ENCODE results near the gene TCF7L2. TPM values are rescaled to one million over a fixed set of nuclear protein-coding genes. Genes with fewer than 3 reads are reported as not detected.

The TCF7L2 gene
- polyA plus RNA-seq, 3 donors: 2.1 to 23.5 (median 6.1) TPM

DNA sequence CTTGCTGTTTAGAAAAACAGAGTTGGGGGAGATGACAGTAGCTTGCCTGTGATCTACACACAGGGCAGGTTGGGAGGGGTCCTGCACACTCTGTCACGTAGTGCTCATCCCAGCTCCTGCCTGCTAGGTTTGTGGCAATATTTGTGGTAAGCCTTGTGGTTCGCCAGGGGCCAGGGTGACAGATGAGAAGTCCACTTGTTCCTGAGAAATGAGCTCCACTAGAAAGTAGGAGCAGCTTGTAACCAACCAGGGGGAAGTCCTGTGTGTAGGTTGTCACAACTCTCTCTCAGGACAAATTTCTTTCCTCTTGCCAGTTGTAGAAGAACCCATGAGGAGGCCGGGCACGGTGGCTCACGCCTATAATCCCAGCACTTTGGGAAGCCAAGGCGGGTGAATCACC is 147.0 kb downstream of the TCF7L2 start:
- peak; percentile 16 to 80 (median 17) for DNase-seq
- H4K20me1 ChIP-seq (ENCODE audit: insufficient read depth, low read length): peaks cover 94% of the 10 kb centered on the region
- H3K27me3 Mint-ChIP-seq (ENCODE audit: low read depth in 3 of 3): peaks cover 39 to 74% (median 54%) of the 10 kb centered on the region in 3 donors
- peaks cover 9 to 19% of the 10 kb centered on the region in 2 donors for H3K9me3 ChIP-seq (replicated peaks in 1 of 2; ENCODE audit: control insufficient read depth in 1 of 2, insufficient read depth in 1 of 2, low read length in 2 of 2)
- peaks cover 47 to 64% of the 10 kb centered on the region in 2 donors for H3K4me1 ChIP-seq (ENCODE audit: control insufficient read depth in 1 of 2, insufficient read depth in 2 of 2, low read length in 2 of 2)
- peaks cover 8 to 39% of the 10 kb centered on the region in 2 donors for H3K27me3 ChIP-seq (ENCODE audit: control insufficient read depth in 2 of 2, insufficient read depth in 2 of 2, low read length in 2 of 2)
- intact Hi-C loops (cut with micrococcal nuclease): loop anchor here (10.0 kb wide), 2 partner anchors 142 to 242 kb away; partner anchors contain the start of gene TCF7L2 (in 1 of the 2)
- WGBS (ENCODE audit: insufficient coverage): 13% methylated on average over 2 of the region's 6 CpGs
- peak overlapping the region in 5 of 7 donors; percentile 12 to 75 (median 51) for H3K27ac Mint-ChIP-seq
- peaks cover 53 to 69% of the 10 kb centered on the region in 2 donors for H3K36me3 Mint-ChIP-seq
- no peaks in the 10 kb centered on the region for H3K79me2 ChIP-seq (ENCODE audit: insufficient read depth, low read length)
- no peak overlapping the region for H3K4me3 ChIP-seq (replicated peaks in 1 of 3; ENCODE audit: low read depth in 2 of 3, low read length in 3 of 3)
- H3K4me1 Mint-ChIP-seq: peaks cover 69% of the 10 kb centered on the region
- no peak overlapping the region for H3K27ac ChIP-seq (ENCODE audit: low read depth in 1 of 2, low read length in 2 of 2)
- H3K9ac ChIP-seq (ENCODE audit: insufficient read depth, low read length, poor library complexity, severe bottlenecking): no peak overlapping the region
- H3K9me3 Mint-ChIP-seq: peaks cover 6 to 26% (median 20%) of the 10 kb centered on the region in 7 donors
- H2AFZ ChIP-seq (ENCODE audit: insufficient read depth, low read depth, low read length, poor library complexity, severe bottlenecking): no peak overlapping the region
- TF ChIP-seq, protein P1, sequence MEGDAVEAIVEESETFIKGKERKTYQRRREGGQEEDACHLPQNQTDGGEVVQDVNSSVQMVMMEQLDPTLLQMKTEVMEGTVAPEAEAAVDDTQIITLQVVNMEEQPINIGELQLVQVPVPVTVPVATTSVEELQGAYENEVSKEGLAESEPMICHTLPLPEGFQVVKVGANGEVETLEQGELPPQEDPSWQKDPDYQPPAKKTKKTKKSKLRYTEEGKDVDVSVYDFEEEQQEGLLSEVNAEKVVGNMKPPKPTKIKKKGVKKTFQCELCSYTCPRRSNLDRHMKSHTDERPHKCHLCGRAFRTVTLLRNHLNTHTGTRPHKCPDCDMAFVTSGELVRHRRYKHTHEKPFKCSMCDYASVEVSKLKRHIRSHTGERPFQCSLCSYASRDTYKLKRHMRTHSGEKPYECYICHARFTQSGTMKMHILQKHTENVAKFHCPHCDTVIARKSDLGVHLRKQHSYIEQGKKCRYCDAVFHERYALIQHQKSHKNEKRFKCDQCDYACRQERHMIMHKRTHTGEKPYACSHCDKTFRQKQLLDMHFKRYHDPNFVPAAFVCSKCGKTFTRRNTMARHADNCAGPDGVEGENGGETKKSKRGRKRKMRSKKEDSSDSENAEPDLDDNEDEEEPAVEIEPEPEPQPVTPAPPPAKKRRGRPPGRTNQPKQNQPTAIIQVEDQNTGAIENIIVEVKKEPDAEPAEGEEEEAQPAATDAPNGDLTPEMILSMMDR (IDR thresholded peaks at IDR 0.05): no peak
- peak overlapping the region in 1 of 2 donors; percentile 70 for H3K4me3 Mint-ChIP-seq
- peaks cover 0 to 4% of the 10 kb centered on the region in 2 donors for H3K36me3 ChIP-seq (replicated peaks in 1 of 2; ENCODE audit: control insufficient read depth in 1 of 2, insufficient read depth in 2 of 2, low read length in 2 of 2)
- H3K4me2 ChIP-seq (replicated peaks; ENCODE audit: extremely low read depth, low read length, poor library complexity, severe bottlenecking): no peak overlapping the region

DNA sequence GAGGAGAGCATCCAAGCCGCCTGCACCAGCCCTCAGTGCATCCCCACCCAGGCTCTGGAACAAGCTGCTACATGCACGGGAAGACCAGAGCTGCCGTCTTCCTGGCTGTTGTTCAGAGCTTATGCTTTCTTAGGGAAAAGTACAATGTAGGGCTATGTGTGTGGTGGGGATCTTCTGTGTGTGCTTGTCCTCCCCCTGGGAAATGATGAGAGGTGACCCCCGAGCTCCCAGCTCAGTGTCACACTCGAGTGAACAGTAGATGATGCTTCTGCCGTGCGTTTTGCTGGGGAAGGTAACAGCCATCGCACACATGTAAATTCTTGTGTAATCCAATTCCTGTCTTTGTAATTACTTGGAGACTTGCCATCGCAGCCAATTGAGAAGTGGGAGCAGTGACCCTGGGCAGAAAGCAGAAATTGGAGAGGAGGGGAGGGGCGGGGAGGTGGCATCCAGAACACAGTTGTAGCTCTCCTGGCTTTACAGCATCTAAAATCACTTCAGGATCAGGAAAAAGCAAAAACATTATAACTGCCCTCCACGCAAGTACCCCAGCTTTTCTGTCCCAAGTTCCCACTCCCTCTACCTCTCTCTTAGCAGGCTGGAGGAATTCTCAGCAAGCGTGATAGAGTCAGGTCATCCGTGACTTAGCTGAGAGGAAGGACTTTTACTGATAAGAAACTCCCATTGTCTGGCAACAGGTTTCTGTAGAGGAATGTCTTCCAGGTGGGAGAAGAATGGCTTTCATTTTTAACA is 149.6 kb downstream of the TCF7L2 start:
- Mint-ChIP-seq H3K36me3 (peaks cover 49 to 61% of the 10 kb centered on the region in 2 donors), H3K9me3 (peaks cover 0 to 7% (median 0%) of the 10 kb centered on the region in 7 donors), H3K27ac (peak overlapping the region in 6 of 7 donors; percentile 15 to 83 (median 58)), H3K4me1 (peaks cover 59% of the 10 kb centered on the region), H3K4me3 (peak overlapping the region; percentile 25 to 79), H3K27me3 (ENCODE audit: low read depth in 3 of 3) (peaks cover 35 to 57% (median 48%) of the 10 kb centered on the region in 3 donors)
- H3K4me2 ChIP-seq (replicated peaks; ENCODE audit: extremely low read depth, low read length, poor library complexity, severe bottlenecking): peak overlapping the region; percentile 36
- TF ChIP-seq, protein P1 (IDR thresholded peaks at IDR 0.05): no peak
- no peaks in the 10 kb centered on the region for H3K9me3 ChIP-seq (replicated peaks in 1 of 2; ENCODE audit: control insufficient read depth in 1 of 2, insufficient read depth in 1 of 2, low read length in 2 of 2)
- peak; percentile 65 to 85 (median 73) for DNase-seq
- peaks cover 97% of the 10 kb centered on the region for H4K20me1 ChIP-seq (ENCODE audit: insufficient read depth, low read length)
- no peaks in the 10 kb centered on the region for H3K79me2 ChIP-seq (ENCODE audit: insufficient read depth, low read length)
- no peak overlapping the region for H3K27ac ChIP-seq (ENCODE audit: low read depth in 1 of 2, low read length in 2 of 2)
- H3K9ac ChIP-seq (ENCODE audit: insufficient read depth, low read length, poor library complexity, severe bottlenecking): no peak overlapping the region
- peak overlapping the region in 1 of 3 experiments; percentile 27 for H3K4me3 ChIP-seq (replicated peaks in 1 of 3; ENCODE audit: low read depth in 2 of 3, low read length in 3 of 3)
- peaks cover 6 to 27% of the 10 kb centered on the region in 2 donors for H3K27me3 ChIP-seq (ENCODE audit: control insufficient read depth in 2 of 2, insufficient read depth in 2 of 2, low read length in 2 of 2)
- no peak overlapping the region for H2AFZ ChIP-seq (ENCODE audit: insufficient read depth, low read depth, low read length, poor library complexity, severe bottlenecking)
- 7% methylated on average over 7 of the region's 13 CpGs for WGBS (ENCODE audit: insufficient coverage)
- intact Hi-C loops (cut with micrococcal nuclease): loop anchor here (10.0 kb wide), 2 partner anchors 145 to 245 kb away; partner anchors contain the start of gene TCF7L2 (in 1 of the 2)
- peaks cover 0 to 4% of the 10 kb centered on the region in 2 donors for H3K36me3 ChIP-seq (replicated peaks in 1 of 2; ENCODE audit: control insufficient read depth in 1 of 2, insufficient read depth in 2 of 2, low read length in 2 of 2)
- H3K4me1 ChIP-seq (ENCODE audit: control insufficient read depth in 1 of 2, insufficient read depth in 2 of 2, low read length in 2 of 2): peaks cover 34 to 53% of the 10 kb centered on the region in 2 donors
